GM18505 (cell line): Measurements from ENCODE around the gene MBNL2.

ENCODE experiments used
- ATAC-seq: cut with Tn5 transposase; IDR thresholded peaks from one replicate; pipeline ENCODE4 v1.9.1; 2021; ENCODE audit not compliant: unreplicated experiment
- POLR2A ChIP-seq: IDR thresholded peaks from 4 replicates; pipeline ENCODE4 v1.6.1; 2011; ENCODE audit warnings: borderline replicate concordance; ENCODE audit not compliant: insufficient read depth, insufficient read length; ENCODE audit errors: extremely low read depth

MBNL2 gene

GRCh38 chr13:97284558-97284957, 62.4 kb downstream of the MBNL2 start:
- TF ChIP-seq POLR2A: no peak
- ATAC-seq: no peak

GRCh38 chr13:97285221-97285955, 63.3 kb downstream of the MBNL2 start:
- TF ChIP-seq POLR2A: no peak
- no peak for ATAC-seq

DNA sequence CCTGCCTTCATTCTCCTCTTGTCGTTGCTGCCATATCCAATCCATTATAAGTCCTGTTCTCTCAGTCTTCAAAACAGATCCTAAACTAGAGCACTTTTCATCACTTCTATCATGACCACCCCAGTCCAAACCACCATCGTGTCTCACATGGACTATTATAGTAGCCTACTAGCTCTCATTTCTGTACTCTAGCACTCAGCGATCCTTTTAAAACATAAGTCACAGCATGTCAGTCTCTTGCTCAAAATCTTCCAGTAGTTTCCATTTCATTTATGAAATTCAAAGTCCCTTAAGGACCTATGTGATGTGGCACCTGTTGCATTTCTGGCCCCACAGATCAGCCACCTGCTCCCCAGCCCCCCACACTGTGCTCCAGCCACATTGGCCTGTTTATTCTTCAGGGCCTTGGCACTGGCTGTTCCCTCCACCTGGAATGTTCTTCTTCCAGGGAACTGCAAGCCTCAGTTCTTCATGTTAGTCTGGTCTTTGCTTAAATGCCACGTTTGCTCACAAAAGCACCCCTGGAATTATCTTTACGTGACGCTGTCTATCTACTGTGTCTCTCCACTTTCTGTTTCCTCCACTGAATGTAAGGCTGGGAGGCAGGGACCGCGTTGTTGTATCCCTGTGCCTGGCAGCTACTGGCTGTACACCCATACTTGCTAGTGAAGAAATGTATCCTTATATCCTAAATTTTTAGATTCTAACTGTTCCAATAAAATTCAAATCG, 64.3 kb downstream of the MBNL2 start:
- ATAC-seq: no peak
- TF ChIP-seq POLR2A: no peak

DNA sequence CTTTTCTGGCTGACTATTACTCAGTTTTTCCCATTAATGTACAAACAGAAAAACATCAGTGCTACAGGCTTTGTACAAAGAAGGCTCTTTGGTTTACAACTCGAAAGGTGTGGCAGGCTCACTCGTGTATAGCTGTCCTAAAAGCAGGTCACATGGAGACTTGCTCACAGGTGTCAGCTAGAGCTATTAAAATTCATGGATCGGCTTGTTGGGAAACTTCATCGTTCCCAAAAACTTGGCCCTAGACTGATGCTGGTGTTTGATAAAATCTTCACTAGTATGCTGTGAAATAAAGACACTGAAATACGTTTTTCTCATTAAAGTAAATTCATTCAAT, 64.9 kb downstream of the MBNL2 start:
- no peak for ATAC-seq
- TF ChIP-seq POLR2A: no peak

DNA sequence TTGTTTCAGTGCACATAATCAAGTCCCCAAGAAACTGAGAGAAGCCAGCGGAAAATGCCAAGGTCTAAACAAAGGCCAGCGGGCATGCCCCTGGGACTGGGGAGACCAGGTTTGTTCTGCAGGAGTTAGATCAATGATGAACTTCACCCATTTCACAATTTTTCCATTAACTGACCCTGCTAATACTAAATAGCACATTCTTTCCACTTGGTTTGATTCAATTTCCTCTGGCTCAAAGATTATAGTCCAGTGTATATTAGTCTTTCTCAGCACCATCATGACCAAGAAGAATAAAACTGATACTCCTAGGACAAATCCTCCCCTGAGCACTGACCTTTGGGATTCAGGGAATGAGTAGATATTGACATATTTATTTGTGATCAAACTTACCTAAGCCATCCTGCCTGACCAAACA, 66.4 kb downstream of the MBNL2 start:
- ATAC-seq: no peak
- TF ChIP-seq POLR2A: no peak

- ATAC-seq: no peak
- TF ChIP-seq POLR2A: no peak
These were observed 67.6 kb downstream of the MBNL2 start for GRCh38 chr13:97289514-97290298.

- no peak for TF ChIP-seq POLR2A
- no peak for ATAC-seq
These were observed 73.4 kb downstream of the MBNL2 start for GRCh38 chr13:97295283-97296182.

- ATAC-seq: no peak
- no peak for TF ChIP-seq POLR2A
These were observed 74.6 kb downstream of the MBNL2 start for GRCh38 chr13:97296740-97297139.

DNA sequence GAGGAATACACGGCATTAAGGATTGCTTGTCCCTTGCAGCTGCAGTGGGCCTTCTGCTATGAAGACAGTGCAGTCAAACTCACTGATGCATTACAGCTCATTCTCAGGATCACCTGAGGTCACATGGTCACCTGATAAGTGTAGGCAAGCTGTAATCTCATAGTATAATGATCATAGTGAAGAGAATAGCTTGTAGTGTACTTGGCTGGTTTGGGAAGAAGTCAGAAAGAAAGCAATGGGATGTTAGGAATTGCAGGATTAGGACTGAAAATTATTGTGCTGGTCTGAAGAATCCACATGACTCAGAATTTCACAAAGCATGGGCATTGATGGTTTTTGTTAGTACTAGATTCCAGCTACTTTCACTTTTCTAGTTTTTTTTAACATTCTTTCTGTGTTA, 76.7 kb downstream of the MBNL2 start:
- no peak for TF ChIP-seq POLR2A
- no peak for ATAC-seq

DNA sequence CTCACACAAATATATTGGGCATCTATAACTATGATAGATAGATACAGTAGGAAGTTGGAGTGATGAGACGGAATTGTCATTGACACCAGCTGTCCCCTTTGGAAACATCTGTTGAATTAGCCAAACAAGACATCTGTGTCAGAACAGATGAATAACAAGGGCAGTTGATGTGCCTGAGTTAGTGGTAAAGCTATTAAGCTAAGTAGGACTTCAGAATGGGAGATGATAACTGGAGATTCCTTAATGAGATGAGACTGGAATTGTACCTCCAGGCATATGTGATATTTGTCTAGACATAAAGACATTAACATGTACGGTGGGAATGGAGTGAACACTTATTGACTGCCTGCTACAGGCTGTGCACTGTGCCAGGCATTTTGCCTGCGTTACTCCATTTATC, 78.7 kb downstream of the MBNL2 start:
- no peak for TF ChIP-seq POLR2A
- ATAC-seq: no peak

- TF ChIP-seq POLR2A: no peak
- no peak for ATAC-seq
These were observed 79.4 kb downstream of the MBNL2 start for GRCh38 chr13:97301382-97302095.

DNA sequence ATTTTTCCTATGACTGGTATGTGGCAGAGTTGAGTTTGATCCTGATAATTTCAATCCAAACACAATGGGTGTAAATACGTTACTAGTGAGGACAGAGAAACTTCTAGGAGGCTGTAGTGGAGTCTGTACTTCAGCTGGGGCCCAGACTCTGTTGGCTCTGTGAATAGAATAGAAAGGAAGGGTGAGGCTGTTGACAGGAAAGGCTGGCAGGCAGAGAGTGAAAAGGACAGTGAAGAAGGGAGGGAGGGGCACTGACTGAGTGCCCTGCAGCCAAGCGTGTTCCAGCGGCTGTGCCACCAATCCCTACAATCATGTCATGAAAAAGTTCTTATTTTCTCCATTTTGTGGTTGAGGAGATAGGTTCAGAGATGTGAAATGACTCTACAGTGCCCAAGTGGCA, 80.5 kb downstream of the MBNL2 start:
- TF ChIP-seq POLR2A: no peak
- no peak for ATAC-seq
